ENCODE data around the gene GPRC5C. TPM values are rescaled to one million over a fixed set of nuclear protein-coding genes. Genes with fewer than 3 reads are reported as not detected.

Gene GPRC5C
- total RNA-seq, 4 donors from 2014 or later, result 73.2 to 194 (median 163) TPM

- no peak for DNase-seq
- H3K4me3 ChIP-seq (replicated peaks in 1 of 3), result peak overlapping the region; percentile 63 to 82 (median 74)
- TF ChIP-seq POLR2A (IDR thresholded peaks at IDR 0.05) (no peak), CTCF (IDR thresholded peaks at IDR 0.05) (no peak)
- H3K4me1 ChIP-seq, result peaks cover 76 to 77% of the 10 kb centered on the region in 2 donors
- no peaks in the 10 kb centered on the region for H3K27me3 ChIP-seq
- intact Hi-C loops (cut with DNase I), result no loop called here
- H3K9me3 ChIP-seq, result no peaks in the 10 kb centered on the region
- H3K36me3 ChIP-seq, result no peaks in the 10 kb centered on the region
- no CpG with 5 or more reads among the region's 33 CpGs for WGBS, 2 donors
- peak overlapping the region; percentile 89 to 99 (median 96) for H3K27ac ChIP-seq
Observed at GRCh38 chr17:74432424-74432690, 469 bp downstream of the GPRC5C start.

- 24% methylated on average over 13 to 15 of the region's 23 CpGs for WGBS, 2 donors
- Histone ChIP-seq H3K9me3 (no peaks in the 10 kb centered on the region), H3K4me3 (replicated peaks in 1 of 3) (peak overlapping the region; percentile 63 to 82 (median 74)), H3K4me1 (peaks cover 71 to 75% of the 10 kb centered on the region in 2 donors), H3K27ac (peak overlapping the region; percentile 89 to 99 (median 96)), H3K27me3 (no peaks in the 10 kb centered on the region), H3K36me3 (no peaks in the 10 kb centered on the region)
- intact Hi-C loops (cut with DNase I), result no loop called here
- TF ChIP-seq CTCF (IDR thresholded peaks at IDR 0.05) (no peak), POLR2A (IDR thresholded peaks at IDR 0.05) (peak; percentile 17 to 47)
- peak; percentile 79 to 80 for DNase-seq
Observed at GRCh38 chr17:74432766-74433391, 991 bp downstream of the GPRC5C start.

- intact Hi-C loops (cut with DNase I), result no loop called here
- TF ChIP-seq CTCF (IDR thresholded peaks at IDR 0.05) (no peak), POLR2A (IDR thresholded peaks at IDR 0.05) (no peak)
- H3K4me1 ChIP-seq, result peaks cover 64 to 72% of the 10 kb centered on the region in 2 donors
- H3K36me3 ChIP-seq, result no peaks in the 10 kb centered on the region
- H3K4me3 ChIP-seq (replicated peaks in 1 of 3), result peak overlapping the region in 2 of 3 donors; percentile 63 to 82
- peak overlapping the region; percentile 89 to 99 (median 96) for H3K27ac ChIP-seq
- H3K9me3 ChIP-seq, result no peaks in the 10 kb centered on the region
- peak; percentile 58 to 67 for DNase-seq
- no peaks in the 10 kb centered on the region for H3K27me3 ChIP-seq
- WGBS, 2 donors, result 24 to 29% methylated on average over 7 to 17 of the region's 17 CpGs
Observed at GRCh38 chr17:74433421-74434121, 1.7 kb downstream of the GPRC5C start.

GRCh38 chr17:74435775-74436359 is 4.0 kb downstream of the GPRC5C start:
- no peaks in the 10 kb centered on the region for H3K9me3 ChIP-seq
- no peak for DNase-seq
- intact Hi-C loops (cut with DNase I), result no loop called here
- WGBS, 2 donors, result 66 to 75% methylated on average over 5 of the region's 5 CpGs
- peaks cover 9 to 12% of the 10 kb centered on the region in 2 donors for H3K36me3 ChIP-seq
- H3K4me1 ChIP-seq, result peaks cover 51% of the 10 kb centered on the region in 2 donors
- no peak overlapping the region for H3K4me3 ChIP-seq (replicated peaks in 1 of 3)
- TF ChIP-seq CTCF (IDR thresholded peaks at IDR 0.05), result no peak
- TF ChIP-seq POLR2A (IDR thresholded peaks at IDR 0.05), result no peak
- peak overlapping the region; percentile 50 to 99 (median 89) for H3K27ac ChIP-seq
- no peaks in the 10 kb centered on the region for H3K27me3 ChIP-seq

- H3K36me3 ChIP-seq, result peaks cover 10 to 14% of the 10 kb centered on the region in 2 donors
- peak; percentile 28 to 75 (median 67) for TF ChIP-seq CTCF (IDR thresholded peaks at IDR 0.05)
- no peak for TF ChIP-seq POLR2A (IDR thresholded peaks at IDR 0.05)
- no peaks in the 10 kb centered on the region for H3K9me3 ChIP-seq
- intact Hi-C loops (cut with DNase I), result no loop called here
- peak overlapping the region in 2 of 3 donors; percentile 50 to 99 for H3K27ac ChIP-seq
- H3K27me3 ChIP-seq, result no peaks in the 10 kb centered on the region
- peaks cover 51 to 52% of the 10 kb centered on the region in 2 donors for H3K4me1 ChIP-seq
- WGBS, 2 donors, result 87 to 90% methylated on average over 3 of the region's 3 CpGs
- DNase-seq, result no peak
- no peak overlapping the region for H3K4me3 ChIP-seq (replicated peaks in 1 of 3)
Observed at GRCh38 chr17:74437702-74438101, 5.8 kb downstream of the GPRC5C start.
